Smooth muscle cell (in vitro differentiated cells): ENCODE measurements around the gene CFC1B. TPM values are rescaled to one million over a fixed set of nuclear protein-coding genes. Genes with fewer than 3 reads are reported as not detected.
"Not testable (repeated sequence)": the region's sequence is repeated elsewhere in the genome, so short reads cannot be mapped to it uniquely, and the experiment has no call there.

Experiments
- DNase-seq: peaks from one replicate; lab custom pipeline; 2025; ENCODE audit not compliant: unreplicated experiment; lab: John Stamatoyannopoulos, UW
- H2AFZ ChIP-seq: fragments of 200-600 bp; sonication (generic); 2 replicates; pipeline ENCODE4 v1.6.0; 2016; ENCODE audit warnings: antibody characterized with exemption, low read depth, mild to moderate bottlenecking
- H3F3A ChIP-seq: fragments of 200-600 bp; sonication (generic); 2 replicates; pipeline ENCODE4 v1.6.0; 2017; ENCODE audit warnings: antibody characterized with exemption, low read depth
- H3K27ac ChIP-seq: fragments of 200-600 bp; sonication (generic); 2 replicates; pipeline ENCODE4 v1.5.1; 2016; ENCODE audit warnings: low read depth, mild to moderate bottlenecking
- H3K27me3 ChIP-seq: fragments of 200-600 bp; sonication (generic); 2 replicates; pipeline ENCODE4 v1.6.1; 2016; ENCODE audit warnings: low read depth, mild to moderate bottlenecking
- H3K36me3 ChIP-seq: fragments of 200-600 bp; sonication (generic); 2 replicates; pipeline ENCODE4 v1.5.1; 2016; ENCODE audit warnings: low read depth
- H3K4me1 ChIP-seq: fragments of 200-600 bp; sonication (generic); 2 replicates; pipeline ENCODE4 v1.5.1; 2016; ENCODE audit warnings: low read depth
- H3K4me2 ChIP-seq: fragments of 200-600 bp; sonication (generic); 2 replicates; pipeline ENCODE4 v1.6.0; 2016; ENCODE audit warnings: mild to moderate bottlenecking
- H3K4me3 ChIP-seq: fragments of 200-600 bp; sonication (generic); 2 replicates; pipeline ENCODE4 v1.5.1; 2016; ENCODE audit warnings: mild to moderate bottlenecking
- H3K79me2 ChIP-seq: fragments of 200-600 bp; sonication (generic); 2 replicates; pipeline ENCODE4 v1.6.0; 2016; ENCODE audit warnings: low read depth, mild to moderate bottlenecking
- H3K9ac ChIP-seq: fragments of 200-600 bp; sonication (generic); 2 replicates; pipeline ENCODE4 v1.6.0; 2016; ENCODE audit warnings: low read depth
- H3K9me3 ChIP-seq: fragments of 200-600 bp; sonication (generic); replicated peaks from 2 replicates; pipeline ENCODE4 v1.5.1; 2016; ENCODE audit warnings: low read depth
- H4K20me1 ChIP-seq: fragments of 200-600 bp; sonication (generic); 2 replicates; pipeline ENCODE4 v1.6.0; 2016; ENCODE audit warnings: low read depth
- whole genome bisulfite sequencing: methylation state at CpG from one replicate; pipeline ENCODE4 v1.1.7; 2016; ENCODE audit warnings: low lambda C conversion rate; 5-methylcytosine and 5-hydroxymethylcytosine counted together
- polyA plus RNA-seq: library from polyadenylated mRNA; unstranded; fragments of >200 nt; fragmentation: Nextera tagmentation; extraction: Ambion mirVana; gene quantifications from 2 replicates; pipeline ENCODE4 v1.2.1, GENCODE V29; 2016
- total RNA-seq: library from RNA; depleted of rRNA; stranded (reverse); fragments of >200 nt; gene quantifications from 2 replicates; pipeline ENCODE4 v1.2.3, GENCODE V29; 2014

CFC1B gene
- total and polyA plus RNA-seq, 2 experiments from 2014 or later = not detected

- WGBS = no CpG with 5 or more reads among the region's 6 CpGs
- H3K4me2 ChIP-seq = not testable (repeated sequence)
These were observed 8.5 kb downstream of the CFC1B start for GRCh38 chr2:130529545-130529944.

GRCh38 chr2:130530212-130530611, 9.2 kb downstream of the CFC1B start:
- no CpG with 5 or more reads among the region's 4 CpGs for WGBS
- not testable (repeated sequence) for H3K79me2 ChIP-seq, DNase-seq, H4K20me1 ChIP-seq, H3K4me1 ChIP-seq, H3K27me3 ChIP-seq, H2AFZ ChIP-seq, H3K9me3 ChIP-seq, H3K4me2 ChIP-seq, H3F3A ChIP-seq, H3K27ac ChIP-seq, H3K36me3 ChIP-seq, H3K4me3 ChIP-seq, H3K9ac ChIP-seq

More at GRCh38 chr2:130529545-130529944, 8.5 kb downstream of the CFC1B start:
- H3K4me3 ChIP-seq, H3K27me3 ChIP-seq, H4K20me1 ChIP-seq, H3K9me3 ChIP-seq, DNase-seq, H3K27ac ChIP-seq, H3K36me3 ChIP-seq, H2AFZ ChIP-seq, H3K9ac ChIP-seq, H3K79me2 ChIP-seq, H3K4me1 ChIP-seq, H3F3A ChIP-seq: not testable (repeated sequence)

GRCh38 chr2:130531225-130531624, 10.2 kb downstream of the CFC1B start:
- not testable (repeated sequence) for H3F3A ChIP-seq, H3K36me3 ChIP-seq, H3K4me1 ChIP-seq, DNase-seq, H3K9ac ChIP-seq, H3K27me3 ChIP-seq, H3K4me3 ChIP-seq, H3K27ac ChIP-seq, H4K20me1 ChIP-seq, H3K4me2 ChIP-seq, H2AFZ ChIP-seq, H3K79me2 ChIP-seq, H3K9me3 ChIP-seq
- no CpG with 5 or more reads among the region's 5 CpGs for WGBS

GRCh38 chr2:130531672-130532071, 10.7 kb downstream of the CFC1B start:
- H3K4me2 ChIP-seq, H3K9ac ChIP-seq, H3K79me2 ChIP-seq, H2AFZ ChIP-seq, H3K4me3 ChIP-seq, DNase-seq, H3K36me3 ChIP-seq, H4K20me1 ChIP-seq, H3K9me3 ChIP-seq, H3K27ac ChIP-seq, H3F3A ChIP-seq, H3K27me3 ChIP-seq, H3K4me1 ChIP-seq: not testable (repeated sequence)
- WGBS = no CpG with 5 or more reads among the region's 9 CpGs

GRCh38 chr2:130536654-130537053, 15.6 kb downstream of the CFC1B start:
- not testable (repeated sequence) for H3K9me3 ChIP-seq

DNA sequence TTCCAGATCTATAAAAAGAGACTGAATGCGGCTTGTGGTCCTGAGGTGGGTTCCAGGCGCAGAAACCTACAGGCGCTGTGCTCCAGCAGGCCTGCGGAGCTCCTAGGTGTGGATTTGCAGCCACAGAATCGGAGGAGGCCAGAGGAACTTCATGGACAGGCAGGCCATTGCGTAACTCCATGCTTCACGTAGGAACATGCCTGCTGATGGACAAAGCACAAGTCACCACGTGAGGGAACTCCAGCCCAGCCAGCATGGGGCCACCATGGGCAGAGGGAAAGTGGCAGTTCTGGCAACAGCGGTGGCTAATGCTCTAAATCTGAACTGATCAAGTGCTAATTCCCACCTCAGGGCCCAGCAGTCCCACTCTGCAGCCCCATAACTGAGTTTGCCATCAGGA, 17.2 kb downstream of the CFC1B start:
- not testable (repeated sequence) for H3F3A ChIP-seq, H3K4me2 ChIP-seq, H2AFZ ChIP-seq, H3K79me2 ChIP-seq, H3K4me3 ChIP-seq, H4K20me1 ChIP-seq, H3K4me1 ChIP-seq, H3K27me3 ChIP-seq, DNase-seq, H3K27ac ChIP-seq, H3K9ac ChIP-seq, H3K36me3 ChIP-seq, H3K9me3 ChIP-seq
- no CpG with 5 or more reads among the region's 9 CpGs for WGBS

More at GRCh38 chr2:130536654-130537053, 15.6 kb downstream of the CFC1B start:
- not testable (repeated sequence) for H3K27ac ChIP-seq, H3K27me3 ChIP-seq, DNase-seq, H3K36me3 ChIP-seq, H2AFZ ChIP-seq, H4K20me1 ChIP-seq, H3F3A ChIP-seq, H3K4me3 ChIP-seq, H3K4me2 ChIP-seq, H3K79me2 ChIP-seq, H3K4me1 ChIP-seq, H3K9ac ChIP-seq
- no CpG with 5 or more reads among the region's 7 CpGs for WGBS

DNA sequence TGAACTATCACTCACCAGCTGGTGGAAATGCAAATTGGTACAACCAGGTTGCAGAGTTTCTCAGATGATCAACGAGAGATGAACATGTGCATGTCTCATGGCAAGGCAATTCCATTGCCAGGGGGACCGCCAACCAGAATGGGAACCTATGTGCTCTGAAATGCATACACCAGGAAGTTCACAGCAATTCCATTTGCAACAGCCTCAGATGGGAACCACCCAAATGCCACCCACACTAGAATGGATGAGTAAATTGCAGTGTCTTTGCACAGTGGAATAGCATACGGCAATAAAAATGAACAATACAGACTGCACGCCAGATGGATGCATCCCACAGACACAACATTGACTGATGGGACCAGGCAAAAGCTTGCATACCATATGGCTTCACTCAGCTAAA, 21.8 kb downstream of the CFC1B start:
- not testable (repeated sequence) for H3K9me3 ChIP-seq, H3K4me2 ChIP-seq, H3K36me3 ChIP-seq, H3K79me2 ChIP-seq, H3K4me1 ChIP-seq, H3K9ac ChIP-seq, H4K20me1 ChIP-seq, DNase-seq, H2AFZ ChIP-seq, H3F3A ChIP-seq, H3K4me3 ChIP-seq, H3K27me3 ChIP-seq, H3K27ac ChIP-seq
- no CpG with 5 or more reads among the region's 4 CpGs for WGBS

DNA sequence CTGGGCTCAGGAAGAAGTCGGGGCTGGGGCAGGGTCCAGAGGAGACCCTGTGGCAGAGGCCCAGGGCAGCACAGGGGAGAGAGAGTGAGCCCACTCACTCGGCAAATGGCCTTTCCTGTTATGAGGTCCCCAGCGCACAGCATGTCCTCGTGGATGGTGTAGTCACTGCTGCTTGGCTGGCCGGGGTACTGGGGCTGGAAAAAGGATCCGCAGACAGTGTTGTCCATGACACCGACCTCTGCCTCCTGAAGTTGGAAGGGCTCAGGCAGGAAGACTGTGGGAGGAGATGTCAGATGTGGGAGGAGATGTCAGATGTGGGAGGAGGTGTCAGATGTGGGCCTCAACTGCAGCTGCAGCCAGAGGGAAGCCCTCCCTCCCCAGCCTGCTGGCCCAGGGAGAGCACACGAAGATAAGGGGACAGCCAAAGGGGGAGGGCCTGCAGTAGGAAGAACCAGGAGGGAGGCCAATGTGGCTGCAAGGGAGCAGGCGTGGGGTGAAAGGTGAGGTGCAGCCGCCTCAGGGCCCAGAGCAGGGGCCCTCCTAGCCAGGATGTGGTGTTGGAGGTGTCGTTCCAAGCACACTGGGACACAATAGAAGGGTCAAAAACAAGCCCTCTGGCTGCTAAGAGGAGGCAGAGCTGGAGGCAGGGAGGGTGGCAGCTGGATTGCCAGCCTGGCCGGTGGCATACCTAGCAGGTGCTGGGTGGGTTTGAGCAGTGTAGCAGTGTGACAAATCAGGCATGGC, 22.9 kb downstream of the CFC1B start:
- not testable (repeated sequence) for DNase-seq, H3K4me1 ChIP-seq, H4K20me1 ChIP-seq, H3K27ac ChIP-seq, H3F3A ChIP-seq, H3K9me3 ChIP-seq, H3K4me2 ChIP-seq, H3K27me3 ChIP-seq, H3K79me2 ChIP-seq, H2AFZ ChIP-seq, H3K9ac ChIP-seq, H3K36me3 ChIP-seq, H3K4me3 ChIP-seq
- WGBS = no CpG with 5 or more reads among the region's 12 CpGs

DNA sequence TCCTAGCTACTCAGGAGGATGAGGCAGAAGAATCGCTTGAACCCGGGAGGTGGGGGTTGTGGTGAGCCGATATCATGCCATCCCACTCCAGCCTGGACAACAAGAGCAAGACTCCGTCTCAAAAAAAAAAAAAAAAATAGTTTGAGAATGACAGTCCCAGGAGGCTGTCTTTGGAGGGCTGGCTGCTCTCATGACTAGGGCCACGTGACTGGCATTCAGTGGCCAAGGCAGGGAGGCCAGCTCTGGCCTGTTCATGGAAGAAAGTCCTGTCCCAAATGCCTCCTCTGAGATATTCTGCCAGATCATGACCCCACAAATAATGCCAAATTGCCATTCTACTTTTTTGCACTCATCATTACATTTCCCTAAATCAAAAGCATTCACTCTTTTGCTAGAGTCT, 24.0 kb downstream of the CFC1B start:
- H3F3A ChIP-seq, H2AFZ ChIP-seq, H3K27ac ChIP-seq, H3K36me3 ChIP-seq, H3K79me2 ChIP-seq, H3K9me3 ChIP-seq, DNase-seq, H4K20me1 ChIP-seq, H3K4me1 ChIP-seq, H3K9ac ChIP-seq, H3K4me2 ChIP-seq, H3K4me3 ChIP-seq, H3K27me3 ChIP-seq: not testable (repeated sequence)
- no CpG with 5 or more reads among the region's 5 CpGs for WGBS
